Measurements from ENCODE around the gene NIPAL3. TPM values are rescaled to one million over a fixed set of nuclear protein-coding genes. Genes with fewer than 3 reads are reported as not detected.

Gene NIPAL3
- total RNA-seq, 4 donors from 2014 or later: 4.3 to 8.7 (median 5.8) TPM

DNA sequence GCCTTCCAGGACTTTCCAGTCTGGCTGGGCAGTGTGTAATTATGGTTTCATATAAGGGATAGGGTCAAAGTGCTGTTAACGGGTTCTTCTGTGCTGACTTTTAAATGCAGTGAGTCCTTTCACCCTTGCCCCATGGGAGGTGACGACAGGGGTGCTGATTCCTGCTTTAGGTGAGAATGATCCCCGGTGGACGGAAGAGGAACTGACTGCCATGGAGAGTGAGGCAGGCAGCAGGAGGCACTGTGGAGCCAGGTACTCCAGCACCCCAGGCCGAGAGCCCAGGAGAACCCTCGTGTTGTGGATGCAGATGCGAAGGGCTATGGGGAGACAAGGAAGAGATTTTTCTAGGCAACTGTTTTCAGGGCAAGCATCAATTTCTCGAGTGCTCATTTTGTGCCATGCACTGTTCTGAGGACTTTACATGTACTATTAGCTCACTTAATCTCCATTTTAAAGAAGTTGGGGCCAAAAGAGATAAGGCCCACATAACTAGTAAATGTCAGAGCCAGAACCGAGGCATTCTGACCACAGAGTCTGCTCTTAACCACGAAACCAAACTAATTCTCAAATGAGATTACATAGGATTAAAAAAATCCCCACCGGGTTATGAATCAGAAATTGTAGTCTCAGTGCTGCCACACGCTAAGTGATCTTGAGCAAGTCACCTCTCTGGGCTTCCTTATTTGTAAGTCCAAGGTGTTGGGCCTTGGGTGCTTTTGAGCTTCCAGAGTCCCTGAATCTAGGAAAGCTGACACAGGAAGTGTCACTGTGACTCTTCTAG, 30.3 kb upstream of the NIPAL3 start:
- Histone ChIP-seq H3K4me1 (no peaks in the 10 kb centered on the region), H3K36me3 (no peaks in the 10 kb centered on the region), H3K4me3 (no peak overlapping the region), H3K9me3 (no peaks in the 10 kb centered on the region), H3K27ac (no peak overlapping the region), H3K27me3 (no peaks in the 10 kb centered on the region)
- DNase-seq (no peak), ATAC-seq (no peak)
- intact Hi-C loops (cut with DNase I; ENCODE audit: low total_unique reads): no loop called here
- in situ Hi-C loops (cut with MboI; ENCODE audit: low sequenced_read_pairs in 4 of 4): loop anchor here in 1 of 4 donors (25.0 kb wide), 1 partner anchor 323 kb away; no protein-coding TSS in a partner anchor
- no peak for TF ChIP-seq POLR2A (IDR thresholded peaks at IDR 0.05)
- TF ChIP-seq, protein P1, sequence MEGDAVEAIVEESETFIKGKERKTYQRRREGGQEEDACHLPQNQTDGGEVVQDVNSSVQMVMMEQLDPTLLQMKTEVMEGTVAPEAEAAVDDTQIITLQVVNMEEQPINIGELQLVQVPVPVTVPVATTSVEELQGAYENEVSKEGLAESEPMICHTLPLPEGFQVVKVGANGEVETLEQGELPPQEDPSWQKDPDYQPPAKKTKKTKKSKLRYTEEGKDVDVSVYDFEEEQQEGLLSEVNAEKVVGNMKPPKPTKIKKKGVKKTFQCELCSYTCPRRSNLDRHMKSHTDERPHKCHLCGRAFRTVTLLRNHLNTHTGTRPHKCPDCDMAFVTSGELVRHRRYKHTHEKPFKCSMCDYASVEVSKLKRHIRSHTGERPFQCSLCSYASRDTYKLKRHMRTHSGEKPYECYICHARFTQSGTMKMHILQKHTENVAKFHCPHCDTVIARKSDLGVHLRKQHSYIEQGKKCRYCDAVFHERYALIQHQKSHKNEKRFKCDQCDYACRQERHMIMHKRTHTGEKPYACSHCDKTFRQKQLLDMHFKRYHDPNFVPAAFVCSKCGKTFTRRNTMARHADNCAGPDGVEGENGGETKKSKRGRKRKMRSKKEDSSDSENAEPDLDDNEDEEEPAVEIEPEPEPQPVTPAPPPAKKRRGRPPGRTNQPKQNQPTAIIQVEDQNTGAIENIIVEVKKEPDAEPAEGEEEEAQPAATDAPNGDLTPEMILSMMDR (IDR thresholded peaks at IDR 0.05 in 4 of 5, conservative IDR thresholded peaks at IDR 0.05 in 1 of 5): no peak

DNA sequence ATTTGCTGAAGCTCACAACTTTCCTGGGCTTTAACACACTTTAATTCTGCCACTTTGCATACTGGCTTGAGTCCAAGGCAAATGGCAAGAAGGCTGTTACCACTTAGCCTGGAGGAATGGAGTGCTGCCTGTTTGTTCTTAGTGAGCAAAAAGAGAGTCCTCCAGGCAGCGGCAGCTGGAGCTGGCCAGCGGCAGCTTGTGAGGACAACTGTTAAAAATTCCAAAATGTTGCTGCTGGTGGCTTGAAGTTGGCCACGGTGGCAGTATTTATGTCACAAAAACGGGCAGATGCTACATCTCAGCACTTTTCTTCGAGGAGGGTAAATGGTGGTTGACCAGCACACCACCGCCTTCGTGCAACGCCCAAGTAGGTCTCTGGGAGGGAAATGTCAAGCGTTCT, 29.4 kb upstream of the NIPAL3 start:
- TF ChIP-seq, protein P1 (IDR thresholded peaks at IDR 0.05 in 4 of 5, conservative IDR thresholded peaks at IDR 0.05 in 1 of 5): no peak
- no peak for TF ChIP-seq POLR2A (IDR thresholded peaks at IDR 0.05)
- H3K9me3 ChIP-seq: no peaks in the 10 kb centered on the region
- no peak for DNase-seq
- intact Hi-C loops (cut with DNase I; ENCODE audit: low total_unique reads): no loop called here
- in situ Hi-C loops (cut with MboI; ENCODE audit: low sequenced_read_pairs in 4 of 4): loop anchor here in 1 of 4 donors (25.0 kb wide), 1 partner anchor 324 kb away; no protein-coding TSS in a partner anchor
- no peaks in the 10 kb centered on the region for H3K36me3 ChIP-seq
- H3K4me1 ChIP-seq: peaks cover 5% of the 10 kb centered on the region in 2 donors
- H3K4me3 ChIP-seq: no peak overlapping the region
- no peak overlapping the region for H3K27ac ChIP-seq
- ATAC-seq: no peak
- H3K27me3 ChIP-seq: no peaks in the 10 kb centered on the region

DNA sequence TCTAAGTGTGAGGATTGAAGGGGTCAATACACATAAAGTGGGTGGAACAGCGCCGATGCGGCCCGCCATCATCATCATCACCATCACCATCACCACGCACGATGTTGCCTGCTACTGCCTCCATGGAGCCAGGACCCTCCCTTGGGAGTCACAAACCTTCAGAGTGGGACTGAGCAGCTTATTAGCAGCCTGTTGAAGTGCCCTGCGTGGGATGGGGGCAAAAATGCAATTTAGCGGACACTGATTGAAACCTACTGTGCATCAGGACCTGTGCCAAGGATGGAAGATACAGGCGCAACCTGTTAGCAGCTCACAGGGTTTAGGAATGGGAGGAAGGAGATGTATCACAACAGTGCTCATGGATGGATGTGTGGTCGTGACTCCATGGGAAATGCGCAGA, 28.7 kb upstream of the NIPAL3 start:
- Histone ChIP-seq H3K27ac (no peak overlapping the region), H3K9me3 (no peaks in the 10 kb centered on the region), H3K4me3 (no peak overlapping the region), H3K27me3 (no peaks in the 10 kb centered on the region), H3K4me1 (peaks cover 6 to 12% of the 10 kb centered on the region in 2 donors), H3K36me3 (no peaks in the 10 kb centered on the region)
- in situ Hi-C loops (cut with MboI; ENCODE audit: low sequenced_read_pairs in 4 of 4) (loop anchor here in 1 of 4 donors (25.0 kb wide), 1 partner anchor 325 kb away; no protein-coding TSS in a partner anchor), intact Hi-C loops (cut with DNase I; ENCODE audit: low total_unique reads) (no loop called here)
- ATAC-seq (no peak), DNase-seq (no peak)
- TF ChIP-seq, protein P1 (IDR thresholded peaks at IDR 0.05 in 4 of 5, conservative IDR thresholded peaks at IDR 0.05 in 1 of 5): no peak
- no peak for TF ChIP-seq POLR2A (IDR thresholded peaks at IDR 0.05)

DNA sequence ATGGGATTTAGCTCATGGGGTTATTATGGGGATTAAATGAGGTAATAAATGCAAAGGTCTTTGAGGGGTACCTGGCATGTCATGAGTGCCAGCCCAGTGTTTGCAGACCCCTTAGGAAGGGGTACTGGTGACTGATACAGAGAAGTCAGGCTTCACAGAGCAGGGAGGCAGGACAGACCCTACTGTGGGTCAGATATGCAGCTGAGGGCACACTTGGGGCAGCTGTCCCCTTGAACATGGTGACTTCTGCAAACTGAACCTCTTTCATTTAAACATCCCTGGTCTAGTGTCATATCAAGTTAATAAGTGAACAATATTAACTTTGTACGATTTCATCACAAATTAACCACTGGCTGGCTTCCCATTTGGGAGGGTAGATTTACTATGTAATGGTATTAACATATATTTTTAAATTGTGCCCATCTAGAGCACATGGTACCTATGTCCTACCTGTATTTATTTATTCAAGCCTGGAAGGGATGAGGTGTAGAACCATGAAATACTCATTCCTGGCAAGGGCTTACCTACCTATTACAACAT, 27.9 kb upstream of the NIPAL3 start:
- Histone ChIP-seq H3K27ac (no peak overlapping the region), H3K4me1 (peaks cover 6 to 19% of the 10 kb centered on the region in 2 donors), H3K36me3 (no peaks in the 10 kb centered on the region), H3K9me3 (no peaks in the 10 kb centered on the region), H3K27me3 (no peaks in the 10 kb centered on the region), H3K4me3 (no peak overlapping the region)
- intact Hi-C loops (cut with DNase I; ENCODE audit: low total_unique reads): no loop called here
- DNase-seq (no peak), ATAC-seq (no peak)
- TF ChIP-seq, protein P1 (IDR thresholded peaks at IDR 0.05 in 4 of 5, conservative IDR thresholded peaks at IDR 0.05 in 1 of 5): no peak
- TF ChIP-seq POLR2A (IDR thresholded peaks at IDR 0.05): no peak
- in situ Hi-C loops (cut with MboI; ENCODE audit: low sequenced_read_pairs in 4 of 4): loop anchor here in 1 of 4 donors (25.0 kb wide), 1 partner anchor 325 kb away; no protein-coding TSS in a partner anchor
